ENCODE results near the gene SUSD2. TPM values are rescaled to one million over a fixed set of nuclear protein-coding genes. Genes with fewer than 3 reads are reported as not detected.

SUSD2 gene
- total RNA-seq, 3 donors from 2014 or later = 0.80 to 7.9 (median 5.6) TPM

DNA sequence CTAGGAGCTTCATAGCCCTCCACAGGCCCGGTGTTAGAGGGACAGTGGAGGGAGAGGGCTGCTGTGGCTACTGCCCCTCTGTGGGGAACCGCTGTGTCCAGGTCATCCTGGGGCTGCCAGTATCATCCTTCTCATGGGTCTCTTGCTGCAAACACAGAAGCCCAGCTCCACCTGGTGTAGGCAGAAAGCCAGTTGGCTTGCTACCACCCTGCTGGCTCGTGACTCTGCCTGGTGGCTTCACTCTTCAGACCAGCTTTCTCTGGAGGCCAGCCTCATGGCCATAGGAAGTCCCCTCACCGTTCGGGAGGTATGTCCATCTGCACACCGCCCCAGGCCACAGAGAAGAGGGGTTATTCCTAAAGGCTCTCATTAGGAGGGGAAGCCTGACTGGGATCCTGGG lies 19.4 kb upstream of the SUSD2 start:
- H3K4me1 ChIP-seq = peaks cover 3 to 8% of the 10 kb centered on the region in 2 donors
- no peaks in the 10 kb centered on the region for H3K9me3 ChIP-seq
- TF ChIP-seq, protein P1, sequence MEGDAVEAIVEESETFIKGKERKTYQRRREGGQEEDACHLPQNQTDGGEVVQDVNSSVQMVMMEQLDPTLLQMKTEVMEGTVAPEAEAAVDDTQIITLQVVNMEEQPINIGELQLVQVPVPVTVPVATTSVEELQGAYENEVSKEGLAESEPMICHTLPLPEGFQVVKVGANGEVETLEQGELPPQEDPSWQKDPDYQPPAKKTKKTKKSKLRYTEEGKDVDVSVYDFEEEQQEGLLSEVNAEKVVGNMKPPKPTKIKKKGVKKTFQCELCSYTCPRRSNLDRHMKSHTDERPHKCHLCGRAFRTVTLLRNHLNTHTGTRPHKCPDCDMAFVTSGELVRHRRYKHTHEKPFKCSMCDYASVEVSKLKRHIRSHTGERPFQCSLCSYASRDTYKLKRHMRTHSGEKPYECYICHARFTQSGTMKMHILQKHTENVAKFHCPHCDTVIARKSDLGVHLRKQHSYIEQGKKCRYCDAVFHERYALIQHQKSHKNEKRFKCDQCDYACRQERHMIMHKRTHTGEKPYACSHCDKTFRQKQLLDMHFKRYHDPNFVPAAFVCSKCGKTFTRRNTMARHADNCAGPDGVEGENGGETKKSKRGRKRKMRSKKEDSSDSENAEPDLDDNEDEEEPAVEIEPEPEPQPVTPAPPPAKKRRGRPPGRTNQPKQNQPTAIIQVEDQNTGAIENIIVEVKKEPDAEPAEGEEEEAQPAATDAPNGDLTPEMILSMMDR (IDR thresholded peaks at IDR 0.05) = no peak
- no peak for TF ChIP-seq POLR2AphosphoS5 (IDR thresholded peaks at IDR 0.05)
- TF ChIP-seq POLR2A (IDR thresholded peaks at IDR 0.05) = no peak
- no peaks in the 10 kb centered on the region for H3K27me3 ChIP-seq
- peak in 1 of 2 donors; percentile 55 for DNase-seq (ENCODE audit: low spot score in 2 of 2)
- H3K36me3 ChIP-seq = peaks cover 8% of the 10 kb centered on the region
- H3K27ac ChIP-seq = peak overlapping the region; percentile 14 to 76
- intact Hi-C loops (cut with DNase I; ENCODE audit: low total_unique reads) = no loop called here
- H3K4me3 ChIP-seq = no peak overlapping the region

DNA sequence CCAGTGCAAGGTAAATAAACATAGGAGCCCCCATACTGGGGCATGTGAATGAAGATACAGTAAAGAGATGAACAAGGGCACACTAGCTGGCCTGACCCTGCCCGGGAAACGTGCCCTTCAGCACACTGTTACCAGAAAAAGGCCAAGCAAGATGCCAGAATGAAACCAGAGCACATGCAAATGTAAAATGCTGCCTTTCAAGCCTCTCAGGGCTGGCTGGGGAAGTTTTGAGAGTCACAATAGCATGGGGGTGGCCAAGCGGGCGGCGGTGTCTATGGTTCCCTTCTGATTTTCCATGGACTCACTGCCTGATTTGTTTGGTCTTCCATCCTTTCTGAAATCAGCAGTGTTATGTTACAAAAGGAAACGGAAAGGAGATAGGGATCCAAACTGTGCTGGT lies 18.9 kb upstream of the SUSD2 start:
- intact Hi-C loops (cut with DNase I; ENCODE audit: low total_unique reads) = no loop called here
- TF ChIP-seq POLR2A (IDR thresholded peaks at IDR 0.05) = no peak
- TF ChIP-seq, protein P1 (IDR thresholded peaks at IDR 0.05) = no peak
- no peak for TF ChIP-seq POLR2AphosphoS5 (IDR thresholded peaks at IDR 0.05)
- DNase-seq (ENCODE audit: low spot score in 2 of 2) = no peak

DNA sequence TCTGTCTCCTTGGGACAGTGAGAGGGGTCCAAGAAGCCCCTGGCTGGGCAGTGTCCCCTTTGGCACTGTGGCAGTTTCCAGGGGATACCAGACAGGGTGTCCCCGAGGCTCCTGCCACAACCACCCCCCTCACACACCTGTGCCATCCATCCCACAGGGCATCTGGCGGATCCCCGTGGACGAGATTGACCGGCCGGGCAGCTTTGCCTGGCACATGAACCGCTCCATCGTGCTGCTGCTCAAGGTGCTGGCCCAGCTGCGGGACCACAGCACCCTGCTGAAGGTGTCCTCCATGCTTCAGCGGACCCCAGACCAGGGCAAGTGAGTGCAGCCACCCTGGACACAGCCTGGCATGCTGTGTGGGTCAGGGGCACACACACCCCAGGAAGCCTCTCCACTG lies 17.0 kb upstream of the SUSD2 start:
- DNase-seq (ENCODE audit: low spot score in 2 of 2) = no peak
- peaks cover 0 to 3% of the 10 kb centered on the region in 2 donors for H3K4me1 ChIP-seq
- TF ChIP-seq POLR2A (IDR thresholded peaks at IDR 0.05) (no peak), POLR2AphosphoS5 (IDR thresholded peaks at IDR 0.05) (no peak)
- TF ChIP-seq, protein P1 (IDR thresholded peaks at IDR 0.05) = no peak
- H3K27ac ChIP-seq = peak overlapping the region in 1 of 2 donors; percentile 55
- no peak overlapping the region for H3K4me3 ChIP-seq
- no peaks in the 10 kb centered on the region for H3K9me3 ChIP-seq
- no peaks in the 10 kb centered on the region for H3K27me3 ChIP-seq
- intact Hi-C loops (cut with DNase I; ENCODE audit: low total_unique reads) = no loop called here
- H3K36me3 ChIP-seq = peaks cover 13% of the 10 kb centered on the region

More for the DNA sequence above, 18.9 kb upstream of the SUSD2 start:
- Histone ChIP-seq H3K4me3 (no peak overlapping the region), H3K9me3 (no peaks in the 10 kb centered on the region), H3K27ac (peak overlapping the region; percentile 14 to 76), H3K4me1 (peaks cover 0 to 3% of the 10 kb centered on the region in 2 donors), H3K27me3 (no peaks in the 10 kb centered on the region), H3K36me3 (peaks cover 13% of the 10 kb centered on the region)

DNA sequence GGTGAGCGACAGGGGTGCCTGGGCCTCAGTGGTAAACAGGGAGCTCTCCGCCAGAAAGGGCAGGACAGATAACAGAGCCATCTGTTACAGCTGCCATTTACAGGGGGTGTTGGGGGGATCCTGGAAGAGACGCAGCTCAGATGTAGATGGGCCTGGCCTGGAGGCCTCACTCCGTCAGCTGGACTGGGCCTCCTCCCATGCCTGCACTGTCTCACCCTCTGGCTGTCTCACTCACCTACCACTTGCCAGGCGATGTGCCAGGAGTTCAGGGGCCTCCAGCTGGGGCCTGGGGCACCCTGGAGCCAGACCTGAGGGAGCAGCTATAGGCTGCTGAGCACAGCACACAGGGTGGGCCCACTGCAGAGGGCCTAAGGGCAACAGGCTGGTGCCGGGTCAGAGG lies 16.3 kb upstream of the SUSD2 start:
- H3K4me1 ChIP-seq = peaks cover 0 to 3% of the 10 kb centered on the region in 2 donors

DNA sequence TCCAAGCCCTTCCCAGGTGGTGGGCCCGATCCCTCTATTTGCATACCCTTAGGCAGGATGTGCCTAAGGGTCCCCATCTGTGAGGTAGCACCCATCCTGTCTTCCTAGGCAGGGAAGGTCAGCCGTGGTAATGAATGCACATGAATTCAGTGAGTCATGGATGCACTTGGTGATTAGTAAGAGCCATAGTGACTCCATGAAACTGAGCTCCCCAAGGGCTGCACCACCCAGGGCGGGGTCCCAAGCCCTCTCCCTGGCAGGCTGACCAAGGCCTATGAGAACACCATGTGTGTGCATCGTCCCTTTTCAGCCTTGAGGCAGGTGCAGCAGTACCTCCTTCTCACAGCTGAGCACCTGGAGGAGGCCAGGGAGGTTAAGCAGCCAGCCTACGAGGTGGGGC lies 15.6 kb upstream of the SUSD2 start:
- H3K4me3 ChIP-seq = no peak overlapping the region

More for the DNA sequence above, 16.3 kb upstream of the SUSD2 start:
- Histone ChIP-seq H3K36me3 (peaks cover 13% of the 10 kb centered on the region), H3K4me3 (no peak overlapping the region), H3K27ac (peak overlapping the region in 1 of 2 donors; percentile 55), H3K9me3 (no peaks in the 10 kb centered on the region), H3K27me3 (no peaks in the 10 kb centered on the region)
- DNase-seq (ENCODE audit: low spot score in 2 of 2) = no peak
- TF ChIP-seq POLR2A (IDR thresholded peaks at IDR 0.05) (no peak), POLR2AphosphoS5 (IDR thresholded peaks at IDR 0.05) (no peak)
- TF ChIP-seq, protein P1 (IDR thresholded peaks at IDR 0.05) = no peak
- intact Hi-C loops (cut with DNase I; ENCODE audit: low total_unique reads) = no loop called here

More for the DNA sequence above, 15.6 kb upstream of the SUSD2 start:
- Histone ChIP-seq H3K27me3 (no peaks in the 10 kb centered on the region), H3K4me1 (peaks cover 0 to 3% of the 10 kb centered on the region in 2 donors), H3K9me3 (no peaks in the 10 kb centered on the region), H3K27ac (no peak overlapping the region), H3K36me3 (peaks cover 13% of the 10 kb centered on the region)
- DNase-seq (ENCODE audit: low spot score in 2 of 2) = no peak
- TF ChIP-seq POLR2A (IDR thresholded peaks at IDR 0.05) (no peak), POLR2AphosphoS5 (IDR thresholded peaks at IDR 0.05) (no peak)
- TF ChIP-seq, protein P1 (IDR thresholded peaks at IDR 0.05) = no peak
- intact Hi-C loops (cut with DNase I; ENCODE audit: low total_unique reads) = no loop called here
